HG03354 (cell line): ENCODE data around the gene ZNF426.

Source experiments
- ATAC-seq: cut with Tn5 transposase; IDR thresholded peaks from one replicate; pipeline ENCODE4 v1.9.1; 2021; ENCODE audit warnings: mild to moderate bottlenecking; ENCODE audit not compliant: unreplicated experiment, poor library complexity, severe bottlenecking

The ZNF426 gene

DNA sequence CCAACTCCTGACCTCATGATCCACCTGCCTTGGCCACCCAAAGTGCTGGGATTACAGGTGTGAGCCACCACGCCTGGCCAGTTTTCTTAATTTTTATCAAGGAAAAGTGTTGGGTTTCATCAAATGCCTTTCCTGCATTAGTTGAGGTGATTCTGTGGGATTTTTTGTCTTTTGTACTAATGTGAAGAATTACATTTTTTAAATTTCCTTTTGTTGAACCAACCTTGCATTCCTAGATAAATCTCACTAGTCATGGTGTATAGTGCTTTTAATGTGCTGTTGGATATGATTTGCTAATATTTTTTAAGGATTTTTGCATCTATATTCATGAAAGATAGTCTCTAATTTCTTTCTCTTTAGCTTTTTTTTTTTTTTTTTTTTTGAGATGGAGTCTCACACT is 37.6 kb downstream of the ZNF426 start:
- ATAC-seq = no peak

DNA sequence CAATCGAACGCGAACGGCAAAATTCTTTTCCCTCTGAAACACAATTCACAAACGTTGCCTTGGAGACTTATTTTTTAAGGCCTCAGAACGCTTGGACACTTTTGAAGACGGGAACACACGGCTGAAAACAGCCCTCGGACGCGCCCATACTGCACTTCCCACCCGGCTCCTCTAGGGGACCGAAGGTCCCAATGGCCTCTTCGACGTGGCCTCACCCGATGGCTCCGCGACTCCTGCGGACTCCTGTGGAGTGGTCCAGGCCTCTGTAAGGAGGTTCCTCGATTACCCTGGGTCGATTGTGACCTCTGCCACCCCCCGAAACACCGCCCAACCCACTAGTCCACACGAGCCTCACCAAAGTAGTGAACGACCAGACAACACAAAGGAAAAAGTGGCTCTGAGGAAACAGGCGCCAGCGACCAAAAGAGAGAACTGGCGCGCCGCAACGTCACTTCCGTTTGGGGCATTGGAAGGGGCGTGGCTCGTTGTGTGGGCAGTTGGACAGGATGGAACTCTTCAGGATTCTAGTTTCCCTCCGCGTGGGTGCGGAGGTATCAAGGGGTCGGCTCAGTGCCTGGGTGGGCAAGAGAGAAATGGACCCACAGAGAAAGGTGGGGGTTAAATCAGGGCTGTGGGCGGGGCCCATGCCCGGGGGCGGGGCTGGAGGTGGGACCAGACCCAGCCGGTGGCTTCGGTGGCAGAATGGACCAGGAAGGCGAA is 40.1 kb downstream of the ZNF426 start, which contains the start of gene ZNF560:
Gene ZNF560, minus strand, starts transcription at position 434 of the 720 bp plus-strand sequence. CDS start 23,303 bp downstream, outside the sequence.
- no peak for ATAC-seq

DNA sequence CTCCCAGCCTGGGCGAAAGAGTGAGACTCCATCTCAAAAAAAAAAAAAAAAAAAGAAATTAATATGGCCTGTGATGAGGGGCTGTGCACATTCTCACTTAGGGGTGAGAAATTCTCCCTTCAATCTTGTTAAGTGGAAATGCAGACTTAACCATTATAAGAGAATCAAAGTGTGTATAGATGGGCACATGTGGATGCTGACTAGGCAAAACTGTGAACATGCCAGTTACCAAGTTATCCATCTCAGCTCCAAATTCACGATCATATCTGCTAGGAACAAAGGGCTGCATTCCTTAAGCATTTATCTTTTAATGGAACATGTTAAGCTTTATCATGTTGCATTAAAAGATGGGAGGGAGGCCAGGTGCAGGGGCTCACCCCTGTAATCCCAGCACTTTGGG is 44.3 kb downstream of the ZNF426 start:
- no peak for ATAC-seq

DNA sequence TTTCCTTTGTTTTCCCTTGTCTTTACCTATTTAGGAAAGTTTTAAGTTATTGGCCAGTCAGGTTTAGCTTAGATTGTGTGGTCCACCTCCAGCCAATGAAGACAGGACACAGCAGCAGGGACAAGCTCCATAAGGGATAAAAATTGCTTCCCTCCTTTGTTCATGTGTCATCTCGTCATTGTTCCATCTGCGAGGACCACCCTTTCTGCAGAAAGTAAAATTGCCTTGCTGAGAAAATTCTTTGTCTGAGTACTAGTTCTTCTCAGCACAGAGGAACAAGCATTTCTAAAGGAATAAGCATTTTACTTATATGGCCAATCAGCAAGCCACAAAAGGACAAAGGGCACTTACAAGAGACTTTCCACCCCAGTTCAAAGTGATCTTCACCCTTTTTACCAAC is 51.4 kb downstream of the ZNF426 start:
- no peak for ATAC-seq

DNA sequence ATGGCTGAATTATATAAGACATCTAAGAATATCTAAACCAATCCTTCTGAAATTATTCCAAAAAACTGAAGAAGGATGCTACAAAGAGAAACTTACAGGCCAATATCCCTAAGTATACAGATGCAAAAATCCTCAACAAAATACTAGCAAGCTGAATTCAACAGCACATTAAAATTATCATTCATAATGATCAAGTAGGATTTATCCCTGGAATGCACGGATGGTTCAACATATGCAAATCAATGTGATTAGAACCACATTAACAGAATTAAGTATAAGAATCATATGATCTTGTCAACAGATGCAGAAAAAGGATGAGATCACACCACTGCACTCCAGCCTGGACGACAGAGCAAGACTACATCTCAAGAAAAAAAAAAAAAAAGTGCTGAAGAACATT is 53.3 kb downstream of the ZNF426 start:
- no peak for ATAC-seq

DNA sequence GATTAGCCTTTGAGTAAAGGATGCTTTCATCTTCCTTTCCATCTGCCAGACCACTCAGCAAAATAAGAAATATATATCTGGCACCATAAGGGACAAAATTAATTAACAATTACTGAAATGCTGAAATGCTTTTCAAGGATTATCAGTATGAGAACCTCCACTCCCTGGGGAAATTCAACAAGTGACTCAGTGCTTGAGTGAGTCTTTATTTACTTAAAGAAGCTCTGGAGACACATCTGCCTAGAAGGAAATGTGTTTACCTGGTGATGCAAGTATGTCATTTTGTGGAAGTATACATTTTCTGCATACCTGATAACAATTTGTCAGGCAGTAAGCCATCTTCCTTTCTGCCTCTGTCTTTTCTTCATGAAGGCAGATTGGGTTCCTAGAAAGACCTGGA is 63.5 kb downstream of the ZNF426 start:
- ATAC-seq = no peak
